HepG2 (cell line): ENCODE results near the gene STMN1. TPM values are rescaled to one million over a fixed set of nuclear protein-coding genes. Genes with fewer than 3 reads are reported as not detected.

Experiments used
- EEA1 ChIP-seq: sonication (generic); formaldehyde crosslinking; IDR thresholded peaks from 2 replicates; pipeline ENCODE4 v1.5.1; 2020; ENCODE audit warnings: mild to moderate bottlenecking, missing genetic modification reagents, borderline replicate concordance
- ERF ChIP-seq: IDR thresholded peaks from 2 replicates; pipeline ENCODE4 v1.6.1; 2018; ENCODE audit warnings: missing biosample characterization, missing genetic modification reagents
- FOXA1 ChIP-seq, 2 experiments: fragments of 450-650 bp in 1 of 2; sonication (generic) in 1 of 2; formaldehyde crosslinking in 1 of 2; IDR thresholded peaks; 2 replicates each; pipeline versions ENCODE4 v1.4.0 to v1.6.1; 2016 to 2020; ENCODE audit warnings: missing genetic modification reagents in 1 of 2
- GABPB1 ChIP-seq: IDR thresholded peaks from 2 replicates; pipeline ENCODE4 v1.6.1; 2016; ENCODE audit warnings: mild to moderate bottlenecking, missing genetic modification reagents, moderate library complexity, missing compliant biosample characterization
- HNRNPLL ChIP-seq: fragments of 200-400 bp; formaldehyde crosslinking; IDR thresholded peaks from 2 replicates; pipeline ENCODE4 v1.6.1; 2017; ENCODE audit warnings: mild to moderate bottlenecking, low read depth, low read length; ENCODE audit not compliant: poor library complexity, severe bottlenecking
- JUND ChIP-seq: sonication (generic); formaldehyde crosslinking; IDR thresholded peaks from 2 replicates; pipeline ENCODE4 v1.8.0; 2022; ENCODE audit warnings: mild to moderate bottlenecking, missing genetic modification reagents
- MAFK ChIP-seq, 2 experiments: IDR thresholded peaks in 1 of 2; conservative IDR thresholded peaks in 1 of 2; 2 replicates each; pipeline ENCODE4 v1.6.1; 2011; ENCODE audit warnings: improper control_type of control experiment in 2 of 2, low read length in 2 of 2
- MBD4 ChIP-seq: IDR thresholded peaks from 2 replicates; pipeline ENCODE4 v1.6.1; 2012; ENCODE audit warnings: low read length, inconsistent platforms, borderline replicate concordance
- PAWR ChIP-seq: sonication (generic); formaldehyde crosslinking; IDR thresholded peaks from 2 replicates; pipeline ENCODE4 v1.4.0; 2020; ENCODE audit warnings: missing genetic modification reagents, mild to moderate bottlenecking, borderline replicate concordance
- PAX8 ChIP-seq: sonication (generic); formaldehyde crosslinking; IDR thresholded peaks from 2 replicates; pipeline ENCODE4 v1.8.0; 2022; ENCODE audit warnings: mild to moderate bottlenecking, missing genetic modification reagents, borderline replicate concordance
- SRF ChIP-seq: IDR thresholded peaks from 2 replicates; pipeline ENCODE4 v1.6.1; 2011; ENCODE audit warnings: mild to moderate bottlenecking, low read depth, low read length, moderate library complexity
- TBX2 ChIP-seq: sonication (generic); formaldehyde crosslinking; IDR thresholded peaks from 2 replicates; pipeline ENCODE4 v1.5.0; 2020; ENCODE audit warnings: missing genetic modification reagents, mild to moderate bottlenecking, borderline replicate concordance
- ZBTB7B ChIP-seq: sonication (generic); formaldehyde crosslinking; IDR thresholded peaks from 2 replicates; pipeline ENCODE4 v1.4.0; 2020; ENCODE audit warnings: missing genetic modification reagents
- ZC3H4 ChIP-seq: sonication (generic); formaldehyde crosslinking; IDR thresholded peaks from 2 replicates; pipeline ENCODE4 v1.4.0; 2020; ENCODE audit warnings: missing genetic modification reagents, borderline replicate concordance
- ZFP1 ChIP-seq: IDR thresholded peaks from 2 replicates; pipeline ENCODE4 v1.6.1; 2016
- ZFP36 ChIP-seq: fragments of 150-350 bp; IDR thresholded peaks from 2 replicates; pipeline ENCODE4 v1.6.1; 2018; ENCODE audit warnings: borderline replicate concordance, low read length, low read depth; ENCODE audit not compliant: partially characterized antibody
- ZFP82 ChIP-seq: sonication (generic); formaldehyde crosslinking; IDR thresholded peaks from 2 replicates; pipeline ENCODE4 v1.5.1; 2020; ENCODE audit warnings: mild to moderate bottlenecking, missing genetic modification reagents, borderline replicate concordance
- ZKSCAN5 ChIP-seq: sonication (generic); formaldehyde crosslinking; IDR thresholded peaks from 2 replicates; pipeline ENCODE4 v1.5.1; 2020; ENCODE audit warnings: mild to moderate bottlenecking, missing genetic modification reagents
- ZNF430 ChIP-seq: sonication (generic); formaldehyde crosslinking; IDR thresholded peaks from 2 replicates; pipeline ENCODE4 v1.9.0; 2021; ENCODE audit warnings: mild to moderate bottlenecking, missing genetic modification reagents
- ZNF747 ChIP-seq: sonication (generic); formaldehyde crosslinking; IDR thresholded peaks from 2 replicates; pipeline ENCODE4 v1.8.1; 2023; ENCODE audit warnings: missing genetic modification reagents, mild to moderate bottlenecking, borderline replicate concordance
- polyA plus RNA-seq, 8 experiments: library from polyadenylated mRNA; depleted of rRNA in 3 of 8; stranded (reverse) in 7 of 8; unstranded in 1 of 8; fragments of >200 nt; fragmentation: Illumina TruSeq in 4 of 8; extraction: Trizol in 4 of 8; gene quantifications; 2 replicates each; pipeline versions ENCODE4 v1.2.1 to v1.2.3, GENCODE V29; 2011 to 2016; ENCODE audit warnings: low read depth in 4 of 8, missing spikeins in 1 of 8, mixed read lengths in 1 of 8; ENCODE audit not compliant: insufficient read depth in 1 of 8
- total RNA-seq, 5 experiments: library from RNA; depleted of rRNA; stranded (reverse); fragments of >200 nt; fragmentation: Illumina TruSeq; extraction: Trizol; gene quantifications; 2 replicates each; pipeline ENCODE4 v1.2.3, GENCODE V29; 2016; ENCODE audit warnings: low read depth in 1 of 5
- TF ChIP-seq, protein P1 (sequence below): sonication (generic); formaldehyde crosslinking; IDR thresholded peaks from 2 replicates; pipeline ENCODE4 v1.5.1; 2020; ENCODE audit warnings: mild to moderate bottlenecking, missing genetic modification reagents, borderline replicate concordance
- TF ChIP-seq, protein P2 (sequence below): sonication (generic); formaldehyde crosslinking; IDR thresholded peaks from 2 replicates; pipeline ENCODE4 v1.5.1; 2020; ENCODE audit warnings: missing genetic modification reagents, mild to moderate bottlenecking, borderline replicate concordance

Gene STMN1
- total and polyA plus RNA-seq, 2 of the 13 experiments (the other 11 are each of a cell fraction or from before 2014, with no cell fraction given) = 45.9 to 409 TPM

DNA sequence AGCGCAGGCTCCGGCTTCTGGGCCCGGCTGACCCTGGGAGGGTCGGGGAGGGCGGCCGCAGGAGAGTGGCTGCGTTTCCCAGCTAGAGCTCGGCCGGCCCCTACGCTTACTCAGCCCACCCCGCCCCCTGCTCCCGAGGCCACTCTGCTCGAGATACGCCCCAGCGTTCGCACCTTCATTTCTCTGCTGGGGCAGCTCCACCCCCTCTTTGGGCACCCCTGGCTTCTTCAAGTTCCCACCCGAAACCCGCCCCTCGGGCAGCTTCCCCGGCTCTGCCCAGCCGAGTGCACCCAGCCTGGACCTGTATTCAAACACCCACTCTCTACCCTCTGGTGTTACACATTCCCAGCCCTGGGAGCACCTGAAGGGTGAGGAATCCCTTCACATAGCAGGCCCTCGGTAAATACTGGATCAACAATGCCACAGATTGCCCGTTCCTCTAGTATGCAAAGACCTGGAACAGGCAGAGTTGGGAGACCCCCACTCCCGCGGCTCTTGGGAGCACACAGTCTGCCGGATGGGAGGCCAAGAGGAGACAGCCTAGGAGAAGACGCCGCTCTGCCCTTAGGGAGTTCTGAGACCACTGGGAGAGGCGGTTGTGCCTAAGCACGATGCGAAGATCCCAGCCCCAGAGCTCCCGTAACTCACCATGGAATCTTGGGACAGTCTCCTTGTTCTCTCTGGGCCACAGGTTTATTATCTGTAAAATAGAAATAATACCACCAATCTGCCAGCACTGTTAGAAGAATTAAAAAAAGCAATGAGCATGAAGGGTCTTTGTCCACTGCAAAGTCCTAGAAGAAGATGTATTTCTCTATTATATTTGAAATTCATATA lies 30.1 kb downstream of the STMN1 start (continued):
- TF ChIP-seq, protein P1, sequence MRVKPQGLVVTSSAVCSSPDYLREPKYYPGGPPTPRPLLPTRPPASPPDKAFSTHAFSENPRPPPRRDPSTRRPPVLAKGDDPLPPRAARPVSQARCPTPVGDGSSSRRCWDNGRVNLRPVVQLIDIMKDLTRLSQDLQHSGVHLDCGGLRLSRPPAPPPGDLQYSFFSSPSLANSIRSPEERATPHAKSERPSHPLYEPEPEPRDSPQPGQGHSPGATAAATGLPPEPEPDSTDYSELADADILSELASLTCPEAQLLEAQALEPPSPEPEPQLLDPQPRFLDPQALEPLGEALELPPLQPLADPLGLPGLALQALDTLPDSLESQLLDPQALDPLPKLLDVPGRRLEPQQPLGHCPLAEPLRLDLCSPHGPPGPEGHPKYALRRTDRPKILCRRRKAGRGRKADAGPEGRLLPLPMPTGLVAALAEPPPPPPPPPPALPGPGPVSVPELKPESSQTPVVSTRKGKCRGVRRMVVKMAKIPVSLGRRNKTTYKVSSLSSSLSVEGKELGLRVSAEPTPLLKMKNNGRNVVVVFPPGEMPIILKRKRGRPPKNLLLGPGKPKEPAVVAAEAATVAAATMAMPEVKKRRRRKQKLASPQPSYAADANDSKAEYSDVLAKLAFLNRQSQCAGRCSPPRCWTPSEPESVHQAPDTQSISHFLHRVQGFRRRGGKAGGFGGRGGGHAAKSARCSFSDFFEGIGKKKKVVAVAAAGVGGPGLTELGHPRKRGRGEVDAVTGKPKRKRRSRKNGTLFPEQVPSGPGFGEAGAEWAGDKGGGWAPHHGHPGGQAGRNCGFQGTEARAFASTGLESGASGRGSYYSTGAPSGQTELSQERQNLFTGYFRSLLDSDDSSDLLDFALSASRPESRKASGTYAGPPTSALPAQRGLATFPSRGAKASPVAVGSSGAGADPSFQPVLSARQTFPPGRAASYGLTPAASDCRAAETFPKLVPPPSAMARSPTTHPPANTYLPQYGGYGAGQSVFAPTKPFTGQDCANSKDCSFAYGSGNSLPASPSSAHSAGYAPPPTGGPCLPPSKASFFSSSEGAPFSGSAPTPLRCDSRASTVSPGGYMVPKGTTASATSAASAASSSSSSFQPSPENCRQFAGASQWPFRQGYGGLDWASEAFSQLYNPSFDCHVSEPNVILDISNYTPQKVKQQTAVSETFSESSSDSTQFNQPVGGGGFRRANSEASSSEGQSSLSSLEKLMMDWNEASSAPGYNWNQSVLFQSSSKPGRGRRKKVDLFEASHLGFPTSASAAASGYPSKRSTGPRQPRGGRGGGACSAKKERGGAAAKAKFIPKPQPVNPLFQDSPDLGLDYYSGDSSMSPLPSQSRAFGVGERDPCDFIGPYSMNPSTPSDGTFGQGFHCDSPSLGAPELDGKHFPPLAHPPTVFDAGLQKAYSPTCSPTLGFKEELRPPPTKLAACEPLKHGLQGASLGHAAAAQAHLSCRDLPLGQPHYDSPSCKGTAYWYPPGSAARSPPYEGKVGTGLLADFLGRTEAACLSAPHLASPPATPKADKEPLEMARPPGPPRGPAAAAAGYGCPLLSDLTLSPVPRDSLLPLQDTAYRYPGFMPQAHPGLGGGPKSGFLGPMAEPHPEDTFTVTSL (CRISPR knock-in tag) = 0 out of 2 replicates have a peak, but pooled peaks have one; percentile 54
- TF ChIP-seq JUND (CRISPR knock-in tag) (no peak), HNRNPLL (peak; percentile 68), PAWR (CRISPR knock-in tag) (no peak), FOXA1 (IDR thresholded peaks at IDR 0.05) (no peak), FOXA1 (CRISPR knock-in tag; IDR thresholded peaks at IDR 0.05) (peak; percentile 28; the same call in 1 of the 2 replicates), ZKSCAN5 (no peak), MBD4 (no peak), ZNF747 (CRISPR knock-in tag) (no peak), ERF (no peak), ZFP36 (no peak), ZFP1 (CRISPR knock-in tag) (0 out of 2 replicates have a peak, but pooled peaks have one; percentile 0), ZC3H4 (CRISPR knock-in tag) (no peak), SRF (no peak), PAX8 (CRISPR knock-in tag) (0 out of 2 replicates have a peak, but pooled peaks have one; percentile 4), ZNF430 (CRISPR knock-in tag) (peak; percentile 13; the same call in 1 of the 2 replicates), ZBTB7B (CRISPR knock-in tag) (peak; percentile 5; the same call in 1 of the 2 replicates), GABPB1 (0 out of 2 replicates have a peak, but pooled peaks have one; percentile 13), ZFP82 (CRISPR knock-in tag) (0 out of 2 replicates have a peak, but pooled peaks have one; percentile 48), EEA1 (CRISPR knock-in tag) (no peak), TBX2 (CRISPR knock-in tag) (peak; percentile 46), MAFK (conservative IDR thresholded peaks at IDR 0.05 in 1 of 2, IDR thresholded peaks at IDR 0.05 in 1 of 2; ENCODE audit: low read length in 2 of 2) (no peak)
- TF ChIP-seq, protein P2, sequence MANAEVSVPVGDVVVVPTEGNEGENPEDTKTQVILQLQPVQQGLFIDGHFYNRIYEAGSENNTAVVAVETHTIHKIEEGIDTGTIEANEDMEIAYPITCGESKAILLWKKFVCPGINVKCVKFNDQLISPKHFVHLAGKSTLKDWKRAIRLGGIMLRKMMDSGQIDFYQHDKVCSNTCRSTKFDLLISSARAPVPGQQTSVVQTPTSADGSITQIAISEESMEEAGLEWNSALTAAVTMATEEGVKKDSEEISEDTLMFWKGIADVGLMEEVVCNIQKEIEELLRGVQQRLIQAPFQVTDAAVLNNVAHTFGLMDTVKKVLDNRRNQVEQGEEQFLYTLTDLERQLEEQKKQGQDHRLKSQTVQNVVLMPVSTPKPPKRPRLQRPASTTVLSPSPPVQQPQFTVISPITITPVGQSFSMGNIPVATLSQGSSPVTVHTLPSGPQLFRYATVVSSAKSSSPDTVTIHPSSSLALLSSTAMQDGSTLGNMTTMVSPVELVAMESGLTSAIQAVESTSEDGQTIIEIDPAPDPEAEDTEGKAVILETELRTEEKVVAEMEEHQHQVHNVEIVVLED (CRISPR knock-in tag) = peak; percentile 1; the same call in 1 of the 2 replicates
